Measurements from ENCODE around the gene ZMIZ1. TPM values are rescaled to one million over a fixed set of nuclear protein-coding genes. Genes with fewer than 3 reads are reported as not detected.

Gene ZMIZ1
- polyA plus RNA-seq, 1 donor from 2014 or later, result 26.8 TPM

DNA sequence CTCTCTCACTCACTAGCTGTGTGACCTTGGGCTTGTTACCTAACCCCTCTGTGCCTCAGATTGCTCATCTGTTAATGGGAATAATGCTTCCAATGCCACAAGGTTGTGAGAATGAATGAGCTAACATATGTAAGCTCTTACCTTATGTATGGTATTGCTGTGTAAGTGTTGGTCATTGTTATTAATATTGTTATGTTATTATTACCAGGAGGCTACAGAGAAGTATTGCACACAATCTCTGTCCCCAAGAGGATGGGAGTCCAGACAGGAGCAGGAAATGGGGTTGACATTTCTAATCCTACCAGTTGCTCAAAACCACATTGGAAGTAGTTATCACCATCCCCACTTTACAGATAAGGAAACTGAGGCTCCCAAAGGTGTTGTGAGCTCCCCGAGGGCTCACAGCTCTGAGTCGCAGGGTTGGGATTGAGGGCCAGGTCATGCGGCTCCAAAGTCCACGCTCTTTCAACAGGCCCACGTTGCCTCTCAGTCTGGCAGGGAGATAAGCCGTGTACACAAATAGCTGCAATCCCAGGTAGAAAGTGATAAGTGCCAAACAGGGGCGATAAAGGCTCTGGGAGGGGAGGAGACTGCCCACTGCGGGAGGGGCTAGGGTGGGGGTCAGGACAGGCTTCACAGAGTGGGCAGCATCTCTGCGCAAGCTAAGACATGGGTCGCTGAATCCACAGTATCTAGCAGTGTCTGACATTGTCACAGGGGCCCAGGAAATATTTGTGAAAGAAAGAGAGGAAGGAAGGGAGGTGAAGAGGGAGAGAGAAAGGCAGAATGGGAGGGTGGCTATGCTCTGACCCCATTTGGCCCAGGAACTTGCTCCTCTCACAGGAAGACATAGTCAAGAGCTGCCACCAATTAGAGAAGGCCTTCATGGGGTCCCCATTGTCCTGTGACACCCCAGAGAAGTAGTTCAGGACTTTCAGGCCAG is 9.6 kb upstream of the ZMIZ1 start:
- H3K27me3 ChIP-seq (ENCODE audit: insufficient read depth, low read depth, low read length), result no peaks in the 10 kb centered on the region
- no peak overlapping the region for H2AFZ ChIP-seq (ENCODE audit: low read depth, low read length)
- H3K4me3 ChIP-seq (ENCODE audit: low read length), result no peak overlapping the region
- H3K36me3 ChIP-seq (ENCODE audit: insufficient read depth, low read length), result no peaks in the 10 kb centered on the region
- H3K9me3 ChIP-seq (ENCODE audit: low read length), result no peaks in the 10 kb centered on the region
- no peaks in the 10 kb centered on the region for H3F3A ChIP-seq (ENCODE audit: insufficient read depth, low read length, poor library complexity, severe bottlenecking)
- H3K27ac ChIP-seq (ENCODE audit: low read length), result no peak overlapping the region
- no peak for TF ChIP-seq EZH2 (IDR thresholded peaks at IDR 0.05; ENCODE audit: borderline replicate concordance, insufficient read depth, low read length, poor library complexity, severe bottlenecking)
- no peak for TF ChIP-seq TAF1 (IDR thresholded peaks at IDR 0.05; ENCODE audit: low read depth)
- TF ChIP-seq EP300 (conservative IDR thresholded peaks at IDR 0.05; ENCODE audit: poor library complexity, severe bottlenecking), result no peak
- no peak for TF ChIP-seq MXI1 (conservative IDR thresholded peaks at IDR 0.05; ENCODE audit: poor library complexity, severe bottlenecking)
- TF ChIP-seq SMC3 (conservative IDR thresholded peaks at IDR 0.05; ENCODE audit: poor library complexity), result no peak
- TF ChIP-seq, protein P1, sequence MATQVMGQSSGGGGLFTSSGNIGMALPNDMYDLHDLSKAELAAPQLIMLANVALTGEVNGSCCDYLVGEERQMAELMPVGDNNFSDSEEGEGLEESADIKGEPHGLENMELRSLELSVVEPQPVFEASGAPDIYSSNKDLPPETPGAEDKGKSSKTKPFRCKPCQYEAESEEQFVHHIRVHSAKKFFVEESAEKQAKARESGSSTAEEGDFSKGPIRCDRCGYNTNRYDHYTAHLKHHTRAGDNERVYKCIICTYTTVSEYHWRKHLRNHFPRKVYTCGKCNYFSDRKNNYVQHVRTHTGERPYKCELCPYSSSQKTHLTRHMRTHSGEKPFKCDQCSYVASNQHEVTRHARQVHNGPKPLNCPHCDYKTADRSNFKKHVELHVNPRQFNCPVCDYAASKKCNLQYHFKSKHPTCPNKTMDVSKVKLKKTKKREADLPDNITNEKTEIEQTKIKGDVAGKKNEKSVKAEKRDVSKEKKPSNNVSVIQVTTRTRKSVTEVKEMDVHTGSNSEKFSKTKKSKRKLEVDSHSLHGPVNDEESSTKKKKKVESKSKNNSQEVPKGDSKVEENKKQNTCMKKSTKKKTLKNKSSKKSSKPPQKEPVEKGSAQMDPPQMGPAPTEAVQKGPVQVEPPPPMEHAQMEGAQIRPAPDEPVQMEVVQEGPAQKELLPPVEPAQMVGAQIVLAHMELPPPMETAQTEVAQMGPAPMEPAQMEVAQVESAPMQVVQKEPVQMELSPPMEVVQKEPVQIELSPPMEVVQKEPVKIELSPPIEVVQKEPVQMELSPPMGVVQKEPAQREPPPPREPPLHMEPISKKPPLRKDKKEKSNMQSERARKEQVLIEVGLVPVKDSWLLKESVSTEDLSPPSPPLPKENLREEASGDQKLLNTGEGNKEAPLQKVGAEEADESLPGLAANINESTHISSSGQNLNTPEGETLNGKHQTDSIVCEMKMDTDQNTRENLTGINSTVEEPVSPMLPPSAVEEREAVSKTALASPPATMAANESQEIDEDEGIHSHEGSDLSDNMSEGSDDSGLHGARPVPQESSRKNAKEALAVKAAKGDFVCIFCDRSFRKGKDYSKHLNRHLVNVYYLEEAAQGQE (IDR thresholded peaks at IDR 0.05; ENCODE audit: borderline replicate concordance), result no peak
- TF ChIP-seq RAD21 (conservative IDR thresholded peaks at IDR 0.05), result no peak
- TF ChIP-seq POLR2AphosphoS5 (IDR thresholded peaks at IDR 0.05), result no peak
- TF ChIP-seq, protein P2, sequence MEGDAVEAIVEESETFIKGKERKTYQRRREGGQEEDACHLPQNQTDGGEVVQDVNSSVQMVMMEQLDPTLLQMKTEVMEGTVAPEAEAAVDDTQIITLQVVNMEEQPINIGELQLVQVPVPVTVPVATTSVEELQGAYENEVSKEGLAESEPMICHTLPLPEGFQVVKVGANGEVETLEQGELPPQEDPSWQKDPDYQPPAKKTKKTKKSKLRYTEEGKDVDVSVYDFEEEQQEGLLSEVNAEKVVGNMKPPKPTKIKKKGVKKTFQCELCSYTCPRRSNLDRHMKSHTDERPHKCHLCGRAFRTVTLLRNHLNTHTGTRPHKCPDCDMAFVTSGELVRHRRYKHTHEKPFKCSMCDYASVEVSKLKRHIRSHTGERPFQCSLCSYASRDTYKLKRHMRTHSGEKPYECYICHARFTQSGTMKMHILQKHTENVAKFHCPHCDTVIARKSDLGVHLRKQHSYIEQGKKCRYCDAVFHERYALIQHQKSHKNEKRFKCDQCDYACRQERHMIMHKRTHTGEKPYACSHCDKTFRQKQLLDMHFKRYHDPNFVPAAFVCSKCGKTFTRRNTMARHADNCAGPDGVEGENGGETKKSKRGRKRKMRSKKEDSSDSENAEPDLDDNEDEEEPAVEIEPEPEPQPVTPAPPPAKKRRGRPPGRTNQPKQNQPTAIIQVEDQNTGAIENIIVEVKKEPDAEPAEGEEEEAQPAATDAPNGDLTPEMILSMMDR (IDR thresholded peaks at IDR 0.05; ENCODE audit: poor library complexity, severe bottlenecking), result no peak
- no peak overlapping the region for H3K4me2 ChIP-seq (ENCODE audit: low read length)
- no peaks in the 10 kb centered on the region for H4K20me1 ChIP-seq (ENCODE audit: insufficient read depth)
- no peaks in the 10 kb centered on the region for H3K79me2 ChIP-seq (replicated peaks; ENCODE audit: insufficient read depth, low read length)
- H3K9me2 ChIP-seq (ENCODE audit: insufficient read depth, low read length), result no peaks in the 10 kb centered on the region
- H3K9ac ChIP-seq (ENCODE audit: low read length), result no peak overlapping the region

DNA sequence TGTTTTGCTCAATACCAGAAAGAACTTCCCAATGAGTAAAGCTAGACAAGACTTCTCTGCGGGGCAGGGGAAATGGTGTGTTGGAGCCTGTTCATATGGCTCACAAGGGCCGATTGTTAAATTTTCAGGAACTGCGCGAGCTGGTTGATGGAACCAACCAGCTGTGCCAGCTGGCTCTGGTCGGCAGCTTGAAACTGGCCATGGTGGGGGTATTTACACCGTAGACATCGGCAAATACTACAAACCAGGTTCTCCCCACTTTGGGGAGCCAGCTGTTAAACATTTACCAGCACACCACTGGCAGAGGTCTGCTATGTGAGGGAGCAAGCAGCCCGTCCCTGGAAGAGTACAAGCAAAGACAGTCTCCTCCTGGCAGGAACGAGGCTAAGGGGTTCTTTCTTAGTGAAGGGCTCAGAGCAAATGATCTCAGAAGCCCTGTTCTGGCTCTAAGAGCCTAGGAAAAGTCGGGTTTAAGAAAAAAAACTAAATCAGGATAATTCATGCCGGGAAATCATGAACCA is 8.8 kb upstream of the ZMIZ1 start:
- no peak overlapping the region for H3K4me2 ChIP-seq (ENCODE audit: low read length)
- no peaks in the 10 kb centered on the region for H3F3A ChIP-seq (ENCODE audit: insufficient read depth, low read length, poor library complexity, severe bottlenecking)
- no peak overlapping the region for H2AFZ ChIP-seq (ENCODE audit: low read depth, low read length)
- no peaks in the 10 kb centered on the region for H3K27me3 ChIP-seq (ENCODE audit: insufficient read depth, low read depth, low read length)
- no peaks in the 10 kb centered on the region for H3K9me2 ChIP-seq (ENCODE audit: insufficient read depth, low read length)
- H3K9ac ChIP-seq (ENCODE audit: low read length), result no peak overlapping the region
- H3K36me3 ChIP-seq (ENCODE audit: insufficient read depth, low read length), result no peaks in the 10 kb centered on the region
- TF ChIP-seq TAF1 (IDR thresholded peaks at IDR 0.05; ENCODE audit: low read depth), result no peak
- TF ChIP-seq, protein P2 (IDR thresholded peaks at IDR 0.05; ENCODE audit: poor library complexity, severe bottlenecking), result no peak
- no peak for TF ChIP-seq SMC3 (conservative IDR thresholded peaks at IDR 0.05; ENCODE audit: poor library complexity)
- TF ChIP-seq, protein P1 (IDR thresholded peaks at IDR 0.05; ENCODE audit: borderline replicate concordance), result no peak
- no peak for TF ChIP-seq POLR2AphosphoS5 (IDR thresholded peaks at IDR 0.05)
- no peak for TF ChIP-seq EP300 (conservative IDR thresholded peaks at IDR 0.05; ENCODE audit: poor library complexity, severe bottlenecking)
- no peak for TF ChIP-seq MXI1 (conservative IDR thresholded peaks at IDR 0.05; ENCODE audit: poor library complexity, severe bottlenecking)
- TF ChIP-seq EZH2 (IDR thresholded peaks at IDR 0.05; ENCODE audit: borderline replicate concordance, insufficient read depth, low read length, poor library complexity, severe bottlenecking), result no peak
- no peak for TF ChIP-seq RAD21 (conservative IDR thresholded peaks at IDR 0.05)
- no peaks in the 10 kb centered on the region for H4K20me1 ChIP-seq (ENCODE audit: insufficient read depth)
- no peak overlapping the region for H3K4me3 ChIP-seq (ENCODE audit: low read length)
- no peaks in the 10 kb centered on the region for H3K79me2 ChIP-seq (replicated peaks; ENCODE audit: insufficient read depth, low read length)
- H3K9me3 ChIP-seq (ENCODE audit: low read length), result no peaks in the 10 kb centered on the region
- no peak overlapping the region for H3K27ac ChIP-seq (ENCODE audit: low read length)
